Endometrial microvascular endothelial cells (primary cell): Measurements from ENCODE around the gene GPR15LG. TPM values are rescaled to one million over a fixed set of nuclear protein-coding genes. Genes with fewer than 3 reads are reported as not detected.

ENCODE experiments used
- in situ Hi-C: cut with HindIII; loops from 2 replicates; pipeline ENCODE4 v1.10.0; 2017; ENCODE audit warnings: low sequenced_read_pairs, low pct_unique_long_range_greater_than_20kb; ENCODE audit errors: inconsistent ontology term
- total RNA-seq: library from RNA; depleted of rRNA; stranded (reverse); fragments of >200 nt; gene quantifications from one replicate; pipeline ENCODE4 v1.2.3, GENCODE V29; 2015; ENCODE audit errors: inconsistent ontology term

GPR15LG gene
- total RNA-seq, 1 donor from 2014 or later = not detected

DNA sequence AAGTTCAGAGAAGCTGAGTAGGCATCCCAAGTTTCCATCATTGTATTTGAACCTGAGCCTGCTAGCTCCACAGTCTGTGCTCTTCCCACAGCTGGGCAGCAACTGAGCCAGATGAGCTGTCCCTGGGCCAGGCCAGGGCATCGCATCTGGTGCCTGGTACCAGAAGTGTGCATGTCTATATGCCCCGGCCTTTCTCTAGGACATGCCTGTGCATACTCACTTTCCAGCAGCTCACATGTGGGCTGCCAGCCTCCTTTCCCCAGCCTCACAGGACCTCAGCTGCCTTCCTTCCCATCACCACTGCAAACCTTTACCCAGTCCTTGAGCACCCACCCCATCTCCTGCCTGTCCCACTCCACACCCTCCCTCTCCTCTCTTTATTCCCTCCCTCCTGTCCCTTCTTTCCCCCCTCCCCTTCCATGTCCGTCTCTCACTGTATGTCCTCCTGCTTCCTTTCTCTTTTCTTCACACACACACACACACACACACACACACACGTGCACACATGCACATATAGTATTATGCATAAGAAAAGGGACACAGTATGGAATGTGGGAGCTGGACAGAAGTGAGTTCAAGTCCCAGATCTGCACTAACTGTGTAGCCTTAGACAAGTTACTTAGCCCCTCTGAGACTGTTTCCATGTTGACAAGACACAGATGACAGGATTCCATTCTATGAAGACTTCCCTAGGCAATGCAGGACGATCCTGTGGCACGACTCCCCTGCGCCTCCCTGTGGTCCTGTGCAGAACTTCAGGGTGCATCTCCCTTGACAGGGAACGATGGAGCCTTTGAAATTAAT lies 31.6 kb downstream of the GPR15LG start:
- in situ Hi-C loops = no loop called here

GRCh38 chr10:84205853-84206525 lies 32.4 kb downstream of the GPR15LG start:
- in situ Hi-C loops = no loop called here

DNA sequence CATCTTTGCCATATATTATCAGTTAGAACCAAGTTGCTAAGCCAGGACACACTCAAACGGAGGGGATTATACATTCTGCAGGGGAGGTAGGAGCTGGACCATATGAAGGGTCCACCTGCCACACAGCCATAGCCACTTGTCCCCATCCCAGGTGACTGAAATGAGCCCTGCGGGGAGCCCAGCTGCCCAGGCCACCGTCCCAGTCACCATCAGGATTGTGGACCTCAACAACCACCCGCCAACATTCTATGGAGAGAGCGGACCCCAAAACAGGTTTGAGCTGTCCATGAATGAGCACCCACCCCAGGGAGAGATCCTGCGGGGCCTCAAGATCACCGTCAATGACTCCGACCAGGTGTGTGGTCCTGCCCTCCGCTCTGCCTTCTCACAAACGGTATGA lies 34.4 kb downstream of the GPR15LG start:
- in situ Hi-C loops = no loop called here

DNA sequence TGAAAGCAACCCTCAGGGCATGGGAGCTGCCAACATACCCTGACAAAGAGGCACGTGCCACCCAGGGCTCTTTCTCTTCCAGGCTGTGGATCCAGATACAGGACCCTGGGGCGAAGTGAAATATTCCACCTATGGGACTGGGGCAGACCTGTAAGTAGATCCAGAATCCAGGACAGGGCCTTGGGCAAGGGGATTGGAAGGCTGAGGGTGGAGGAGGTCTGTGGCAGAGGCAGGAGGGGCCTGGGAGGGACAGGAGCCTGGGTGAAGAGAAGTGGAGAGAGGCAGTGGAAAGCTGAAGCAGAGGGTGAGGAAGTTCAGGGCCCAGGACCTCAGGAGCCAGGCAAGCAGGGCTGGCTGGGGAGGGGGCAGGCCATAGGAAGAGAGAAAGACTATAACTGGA lies 38.0 kb downstream of the GPR15LG start:
- in situ Hi-C loops = no loop called here

GRCh38 chr10:84212014-84212413 lies 38.4 kb downstream of the GPR15LG start:
- in situ Hi-C loops = no loop called here

GRCh38 chr10:84213076-84213475 lies 39.5 kb downstream of the GPR15LG start:
- in situ Hi-C loops = no loop called here

- in situ Hi-C loops = no loop called here
Observed at GRCh38 chr10:84214046-84214572, 40.5 kb downstream of the GPR15LG start.

- in situ Hi-C loops = no loop called here
Observed at GRCh38 chr10:84214612-84215235, 41.1 kb downstream of the GPR15LG start.

DNA sequence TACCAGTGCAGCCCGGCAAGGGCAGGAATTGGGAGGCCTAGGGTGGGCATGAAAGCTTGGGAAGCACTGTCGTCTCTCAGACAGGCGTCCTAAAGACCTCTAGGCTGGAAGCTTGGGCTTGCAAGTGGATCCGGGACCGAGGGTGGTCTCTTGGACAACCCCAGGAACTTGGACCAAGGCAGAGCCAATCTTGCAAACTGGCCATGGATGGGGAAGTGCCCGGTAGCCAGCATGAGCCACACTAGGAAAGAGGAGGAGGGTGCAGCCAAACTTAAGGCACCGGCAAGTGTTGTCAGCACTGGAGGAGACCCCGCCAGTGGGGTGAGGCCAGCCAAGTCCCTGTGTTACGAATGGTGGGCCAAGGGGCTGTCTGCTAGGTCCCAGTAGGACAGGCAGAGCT lies 43.2 kb downstream of the GPR15LG start:
- in situ Hi-C loops = no loop called here

- in situ Hi-C loops = no loop called here
Observed at GRCh38 chr10:84217746-84218145, 44.1 kb downstream of the GPR15LG start.

GRCh38 chr10:84221916-84222315 lies 48.3 kb downstream of the GPR15LG start:
- in situ Hi-C loops = no loop called here

- in situ Hi-C loops = no loop called here
Observed at GRCh38 chr10:84224411-84225028, 50.9 kb downstream of the GPR15LG start.

GRCh38 chr10:84225427-84226173 lies 52.0 kb downstream of the GPR15LG start, which contains the start of gene LRIT2:
TSS of gene LRIT2 (minus strand) at chr10:84225544. CDS start at chr10:84225520, 24 bp downstream.
- in situ Hi-C loops = no loop called here

GRCh38 chr10:84226616-84227015 lies 53.0 kb downstream of the GPR15LG start:
- in situ Hi-C loops = no loop called here

DNA sequence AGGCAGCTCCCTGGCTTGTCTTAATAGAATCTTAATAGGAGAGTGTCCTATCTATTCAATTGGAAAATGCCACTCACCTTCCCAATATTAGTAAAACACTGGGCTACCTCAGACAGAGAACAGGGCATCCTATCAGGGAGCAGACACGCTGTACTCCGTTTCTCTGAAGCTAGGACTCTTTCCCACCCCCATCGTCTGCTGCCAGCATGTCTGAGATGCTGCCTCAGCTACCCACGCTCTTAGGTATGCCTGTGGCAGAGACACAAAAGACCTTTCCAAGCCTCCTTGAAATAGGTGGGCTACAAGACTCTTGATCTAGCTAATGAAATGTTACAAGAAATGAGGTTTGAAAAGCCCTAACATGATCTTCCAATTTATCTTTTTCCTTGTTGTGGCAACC lies 54.2 kb downstream of the GPR15LG start:
- in situ Hi-C loops = no loop called here

- in situ Hi-C loops = no loop called here
Observed at GRCh38 chr10:84230359-84230758, 56.8 kb downstream of the GPR15LG start.

- in situ Hi-C loops = no loop called here
Observed at GRCh38 chr10:84232376-84232775, 58.8 kb downstream of the GPR15LG start.

DNA sequence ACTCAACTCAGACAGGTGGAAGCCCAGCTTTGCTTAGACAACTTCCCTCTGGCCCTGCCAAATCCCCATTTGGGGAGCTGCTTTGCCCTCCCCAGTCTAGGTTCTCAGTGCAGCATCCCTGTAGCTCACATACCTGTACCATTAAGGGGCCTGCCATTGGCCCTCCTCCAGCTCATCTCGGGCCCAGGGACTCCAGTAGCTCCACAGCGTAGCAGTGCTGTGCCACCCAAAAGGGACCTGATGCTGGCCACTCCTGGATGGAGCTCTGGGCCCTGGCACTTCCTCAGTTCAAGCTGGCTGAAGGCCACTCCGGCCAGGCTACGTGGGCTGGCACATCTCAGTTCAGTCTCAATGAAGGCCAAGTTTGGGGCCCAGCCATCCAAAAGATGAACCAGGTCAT lies 60.3 kb downstream of the GPR15LG start:
- in situ Hi-C loops = no loop called here

- in situ Hi-C loops = no loop called here
Observed at GRCh38 chr10:84234479-84234878, 60.9 kb downstream of the GPR15LG start.
